ENCODE measurements around the gene SHB. TPM values are rescaled to one million over a fixed set of nuclear protein-coding genes. Genes with fewer than 3 reads are reported as not detected.

SHB gene
- total RNA-seq (2014; rRNA removed; shearing (Covaris generic)) = 8.7 and 10.1 TPM in 2 replicates

- peak; percentile 64 for DNase-seq (ENCODE audit: low spot score)
Measured at GRCh38 chr9:38068701-38069628, at the start of gene SHB. TSS of gene SHB (minus strand) at chr9:38069227. CDS start at chr9:38068645, 582 bp downstream.

DNA sequence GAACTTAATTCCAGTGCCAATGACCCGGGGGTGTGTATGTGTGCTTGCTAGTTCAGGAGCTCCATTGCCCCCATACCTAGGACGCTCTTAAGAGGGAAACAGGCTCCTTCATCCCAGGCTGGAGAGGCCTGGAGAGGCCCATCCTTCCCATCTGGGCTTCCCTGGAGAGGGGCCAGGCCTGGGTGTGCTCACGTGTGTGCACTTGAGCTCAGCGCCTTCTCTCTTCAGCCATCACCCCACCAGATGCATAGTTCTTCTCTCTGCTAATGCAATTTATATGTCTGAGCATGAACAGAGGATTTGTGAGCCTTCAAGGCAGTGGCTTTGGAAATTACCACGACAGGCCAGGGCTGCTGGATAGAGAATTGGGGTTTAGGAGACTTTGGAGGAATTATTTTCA is 48.6 kb upstream of the SHB start:
- no peak for DNase-seq (ENCODE audit: low spot score)

- DNase-seq (ENCODE audit: low spot score) = no peak
Measured at GRCh38 chr9:38114905-38115304, 45.9 kb upstream of the SHB start.

GRCh38 chr9:38112456-38112855 is 43.4 kb upstream of the SHB start:
- no peak for DNase-seq (ENCODE audit: low spot score)

DNA sequence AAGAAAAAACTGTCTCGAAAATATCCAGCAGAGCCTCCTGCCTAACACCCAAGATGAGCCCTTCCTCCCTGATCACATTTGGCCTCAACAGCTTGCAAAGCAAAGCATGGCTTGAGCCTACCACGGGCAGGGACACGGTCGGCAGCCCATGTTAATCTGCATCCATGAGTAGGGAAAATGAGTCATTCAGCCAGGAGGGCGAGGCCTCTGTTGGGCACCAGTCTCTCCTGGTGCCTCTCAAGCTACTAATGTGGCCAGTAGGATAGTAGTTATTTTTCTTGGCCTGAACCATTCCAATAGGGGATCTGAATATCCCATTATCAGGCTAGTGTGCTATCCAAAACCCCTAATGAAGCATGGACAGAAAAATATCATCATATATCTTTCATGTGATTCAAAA is 43.0 kb upstream of the SHB start:
- no peak for DNase-seq (ENCODE audit: low spot score)

DNA sequence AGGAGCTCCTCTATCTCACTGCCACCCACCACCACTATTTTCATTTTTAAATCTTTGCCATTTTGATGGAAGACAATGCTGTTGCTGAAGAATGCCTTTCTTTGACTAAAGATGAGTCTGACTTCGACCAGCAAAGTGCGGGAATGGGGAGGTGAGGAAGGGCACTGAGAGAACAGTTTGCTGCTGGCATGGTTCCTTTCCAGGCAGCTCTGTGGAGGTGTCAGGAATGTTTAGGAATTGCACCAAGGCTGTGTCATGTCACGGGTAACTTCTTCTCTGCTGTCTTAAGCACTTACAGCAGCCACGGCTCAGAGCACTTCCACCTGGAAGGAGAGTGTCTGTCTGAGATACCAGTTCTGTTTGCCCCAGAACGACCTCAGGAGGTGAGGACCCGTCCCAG is 41.4 kb upstream of the SHB start:
- DNase-seq (ENCODE audit: low spot score) = no peak

- DNase-seq (ENCODE audit: low spot score) = no peak
Measured at GRCh38 chr9:38109601-38110000, 40.6 kb upstream of the SHB start.

DNA sequence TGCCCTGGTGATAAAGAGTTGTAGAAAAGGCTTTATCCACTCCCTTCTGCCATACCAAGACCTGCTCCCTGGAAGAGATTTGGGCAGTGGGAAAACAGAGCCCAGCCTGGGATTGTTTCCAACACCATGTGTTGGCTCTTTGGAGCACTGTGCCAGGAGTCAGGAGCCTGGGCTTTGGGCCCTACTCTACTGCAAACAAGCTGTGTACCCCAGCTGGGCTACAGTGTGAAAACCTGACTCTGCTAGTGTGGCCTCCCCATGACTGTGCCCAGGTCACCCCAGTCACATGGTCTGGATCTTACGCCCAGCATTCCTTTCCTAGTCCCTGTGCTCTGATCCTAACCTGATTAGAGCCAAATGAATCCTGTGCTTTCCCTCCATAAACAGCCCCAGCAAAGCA is 39.3 kb upstream of the SHB start:
- no peak for DNase-seq (ENCODE audit: low spot score)

- no peak for DNase-seq (ENCODE audit: low spot score)
Measured at GRCh38 chr9:38107811-38108304, 38.8 kb upstream of the SHB start.

GRCh38 chr9:38107405-38107804 is 38.4 kb upstream of the SHB start:
- no peak for DNase-seq (ENCODE audit: low spot score)

DNA sequence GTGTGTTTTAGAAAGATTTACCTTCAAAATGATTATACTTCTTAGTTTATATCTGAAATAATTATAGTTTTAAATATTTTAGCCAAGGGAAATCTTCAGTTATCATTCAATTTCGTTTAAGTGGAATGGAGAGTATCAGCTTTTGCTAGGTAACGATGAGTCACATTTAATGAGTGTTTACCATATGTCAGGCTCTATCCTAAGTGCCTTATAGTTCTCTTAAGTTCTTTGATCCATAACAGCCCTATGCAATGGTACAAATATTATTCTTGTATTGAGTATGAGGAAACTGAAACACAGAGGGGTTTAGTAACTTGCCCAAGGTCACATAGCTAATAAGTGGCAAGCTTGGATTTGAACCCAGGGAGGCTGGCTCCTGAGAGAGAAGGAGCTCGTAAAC is 37.5 kb upstream of the SHB start:
- DNase-seq (ENCODE audit: low spot score) = no peak

DNA sequence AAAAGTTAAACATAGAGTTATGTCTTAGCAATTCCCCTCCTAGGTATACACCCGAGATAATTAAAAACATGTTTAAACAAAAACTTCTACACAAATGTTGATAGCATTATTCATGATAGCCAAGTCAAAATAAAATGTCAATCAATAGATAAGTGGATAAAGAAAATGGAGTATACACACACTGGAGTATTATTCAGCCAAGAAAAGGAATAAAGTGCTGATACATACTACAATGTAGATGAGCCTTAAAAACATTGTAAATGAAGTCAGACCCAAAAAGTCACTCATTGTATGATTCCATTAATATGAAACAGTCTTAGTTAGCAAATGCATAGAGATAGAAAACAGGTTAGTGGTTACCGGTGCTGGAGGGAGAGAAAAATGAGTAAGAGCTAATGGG is 34.3 kb upstream of the SHB start:
- no peak for DNase-seq (ENCODE audit: low spot score)

DNA sequence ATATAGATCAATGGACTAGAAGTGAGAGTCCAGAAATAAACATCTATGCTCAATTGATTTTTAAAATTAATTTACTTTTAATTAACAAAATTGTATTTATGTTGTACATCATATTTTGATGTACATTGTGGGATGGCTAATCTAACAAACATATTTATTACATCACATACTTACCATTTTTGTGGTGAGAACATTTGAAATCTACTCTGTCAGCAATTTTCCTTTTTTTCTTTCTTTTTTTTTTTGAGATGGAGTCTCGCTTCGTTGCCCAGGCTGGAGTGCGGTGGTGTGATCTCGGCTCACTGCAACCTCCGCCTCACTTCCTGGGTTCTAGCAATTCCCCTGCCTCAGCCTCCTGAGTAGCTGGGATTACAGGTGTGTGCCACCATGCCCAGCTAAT is 32.4 kb upstream of the SHB start:
- no peak for DNase-seq (ENCODE audit: low spot score)

DNA sequence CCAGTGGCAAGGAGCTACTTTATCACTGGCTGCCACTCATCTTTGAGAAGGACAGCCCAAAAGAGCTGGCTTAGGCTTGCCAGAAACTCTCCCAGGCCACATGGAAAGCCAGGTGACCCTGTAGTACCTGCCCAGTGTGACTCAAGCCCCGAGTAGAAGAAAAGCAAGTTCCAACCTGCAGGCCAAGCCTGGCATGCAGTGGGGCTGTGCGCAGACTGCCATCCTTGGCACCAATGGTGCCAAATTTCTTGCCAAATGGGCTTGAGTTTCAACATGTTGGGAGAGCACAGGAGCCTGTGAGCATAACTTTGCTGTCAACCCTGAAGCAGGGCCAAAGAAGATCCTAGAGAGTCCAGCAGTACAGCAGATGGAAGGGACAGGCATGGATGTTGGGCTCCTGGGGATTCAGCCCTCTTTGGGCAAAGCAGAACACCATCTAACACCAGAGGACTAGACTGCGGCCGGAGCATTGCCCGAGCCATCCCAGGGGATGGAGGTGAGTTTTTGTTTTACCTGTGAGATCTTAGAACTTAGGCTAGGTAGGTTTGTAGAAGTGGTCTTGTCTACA is 27.3 kb upstream of the SHB start:
- no peak for DNase-seq (ENCODE audit: low spot score)

GRCh38 chr9:38094165-38094564 is 25.1 kb upstream of the SHB start:
- DNase-seq (ENCODE audit: low spot score) = no peak

DNA sequence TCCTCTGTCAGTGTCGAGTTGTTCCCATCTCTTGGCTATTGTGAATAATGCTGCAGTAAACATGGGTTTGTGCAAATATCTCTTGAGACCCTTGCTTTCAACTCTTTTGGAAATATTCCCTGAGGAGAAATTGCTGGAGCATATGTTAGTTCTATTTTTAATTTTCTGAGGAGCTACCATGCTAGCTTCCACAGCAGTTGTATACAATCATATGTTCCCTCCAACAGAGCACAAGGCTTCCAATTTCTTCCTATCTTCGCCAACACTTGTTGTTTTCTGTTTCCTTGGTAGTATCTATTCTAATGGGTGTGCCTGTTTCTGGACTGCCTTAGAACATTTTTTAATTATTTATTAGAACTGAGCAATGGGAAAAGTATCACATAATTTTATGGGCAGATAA is 23.6 kb upstream of the SHB start:
- DNase-seq (ENCODE audit: low spot score) = no peak

DNA sequence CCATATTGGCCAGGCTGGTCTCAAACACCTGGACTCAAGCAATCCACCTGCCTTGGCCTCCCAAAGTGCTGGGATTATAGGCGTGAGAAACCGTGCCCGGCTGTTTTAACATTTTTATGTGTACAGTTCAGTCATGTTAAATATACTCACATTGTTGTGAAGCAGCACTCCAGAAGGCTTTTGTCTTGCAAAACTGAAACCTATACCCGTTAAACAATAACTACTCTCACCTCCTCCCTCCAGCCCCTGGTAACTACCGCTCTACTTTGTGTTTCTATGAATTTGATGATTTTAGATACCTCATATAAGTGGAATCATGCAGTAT is 23.1 kb upstream of the SHB start:
- no peak for DNase-seq (ENCODE audit: low spot score)

GRCh38 chr9:38091310-38092199 is 22.5 kb upstream of the SHB start:
- DNase-seq (ENCODE audit: low spot score) = no peak

- DNase-seq (ENCODE audit: low spot score) = no peak
Measured at GRCh38 chr9:38090170-38090569, 21.1 kb upstream of the SHB start.

DNA sequence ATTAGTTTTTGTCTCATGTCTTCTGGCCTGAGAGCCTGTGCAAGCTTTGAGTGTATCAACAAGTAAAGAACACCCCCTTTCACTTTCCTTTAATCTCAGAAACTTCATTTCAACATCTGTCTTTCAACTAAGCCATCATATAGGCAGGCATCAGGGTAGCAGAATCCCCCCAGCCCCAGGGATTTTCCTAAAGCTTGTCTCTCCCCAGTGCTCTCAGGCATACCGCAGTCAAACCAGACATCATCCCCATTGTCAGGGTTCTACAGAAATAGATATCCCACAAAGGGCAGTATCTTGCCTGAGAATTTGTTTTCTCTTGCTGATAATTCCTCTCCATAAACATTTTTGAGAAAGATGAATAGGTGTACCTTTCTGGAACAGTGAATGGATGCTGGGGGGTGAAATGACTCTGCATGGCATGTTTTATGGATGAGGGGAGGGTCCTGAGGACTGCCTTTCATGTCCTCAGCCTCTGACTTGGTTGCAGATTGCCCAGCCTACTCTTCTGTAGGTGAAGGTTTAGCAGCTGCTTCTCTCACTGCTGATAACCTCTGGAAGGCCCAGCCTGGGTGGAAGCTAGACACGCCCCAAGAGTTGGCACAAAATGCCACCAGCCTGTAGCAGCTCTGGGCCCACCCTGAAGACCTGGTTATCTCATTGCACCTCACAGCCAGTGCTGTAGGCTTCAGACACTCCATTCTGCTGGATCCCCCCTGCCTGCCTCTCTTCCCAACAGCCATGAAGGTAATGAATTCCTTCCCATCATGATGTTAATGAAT is 20.5 kb upstream of the SHB start:
- DNase-seq (ENCODE audit: low spot score) = no peak
